Rectal smooth muscle tissue (tissue), 1 donor: ENCODE data around the gene KMT5B.

ENCODE experiments used
- H3K27ac ChIP-seq: one replicate; pipeline ENCODE4 v1.7.0; 2013; ENCODE audit warnings: low read depth, low read length, inconsistent platforms
- H3K27me3 ChIP-seq: one replicate; pipeline ENCODE4 v1.7.0; 2013; ENCODE audit warnings: low read length; ENCODE audit not compliant: control insufficient read depth, insufficient read depth
- H3K36me3 ChIP-seq: one replicate; pipeline ENCODE4 v1.7.0; 2013; ENCODE audit warnings: low read length; ENCODE audit not compliant: control insufficient read depth, insufficient read depth
- H3K4me1 ChIP-seq: one replicate; pipeline ENCODE4 v1.7.0; 2013; ENCODE audit warnings: low read length; ENCODE audit not compliant: control insufficient read depth, insufficient read depth
- H3K4me3 ChIP-seq: one replicate; pipeline ENCODE4 v1.7.0; 2013; ENCODE audit warnings: low read length
- H3K9ac ChIP-seq: one replicate; pipeline ENCODE4 v1.7.0; 2013; ENCODE audit warnings: low read length

KMT5B gene

GRCh38 chr11:68214173-68215086 is 1.3 kb upstream of the KMT5B start:
- Histone ChIP-seq H3K4me3 (peak overlapping the region; percentile 80), H3K36me3 (no peaks in the 10 kb centered on the region), H3K27ac (peak overlapping the region; percentile 97), H3K27me3 (no peaks in the 10 kb centered on the region), H3K9ac (peak overlapping the region; percentile 76), H3K4me1 (peaks cover 13% of the 10 kb centered on the region)

- Histone ChIP-seq H3K36me3 (no peaks in the 10 kb centered on the region), H3K9ac (peak overlapping the region; percentile 76), H3K27me3 (no peaks in the 10 kb centered on the region), H3K4me3 (peak overlapping the region; percentile 80), H3K4me1 (peaks cover 15% of the 10 kb centered on the region), H3K27ac (peak overlapping the region; percentile 97)
Observed at GRCh38 chr11:68213555-68214172, 568 bp upstream of the KMT5B start.

- H3K27ac ChIP-seq = peak overlapping the region; percentile 83
- no peak overlapping the region for H3K9ac ChIP-seq
- peak overlapping the region; percentile 68 for H3K4me3 ChIP-seq
- no peaks in the 10 kb centered on the region for H3K36me3 ChIP-seq
- no peaks in the 10 kb centered on the region for H3K27me3 ChIP-seq
- H3K4me1 ChIP-seq = peaks cover 15% of the 10 kb centered on the region
Observed at GRCh38 chr11:68212421-68213134, 518 bp downstream of the KMT5B start.

- peak overlapping the region; percentile 68 for H3K4me3 ChIP-seq
- no peak overlapping the region for H3K27ac ChIP-seq
- no peak overlapping the region for H3K9ac ChIP-seq
- no peaks in the 10 kb centered on the region for H3K27me3 ChIP-seq
- no peaks in the 10 kb centered on the region for H3K36me3 ChIP-seq
- peaks cover 16% of the 10 kb centered on the region for H3K4me1 ChIP-seq
Observed at GRCh38 chr11:68211546-68211945, 1.6 kb downstream of the KMT5B start.

- Histone ChIP-seq H3K27ac (no peak overlapping the region), H3K36me3 (no peaks in the 10 kb centered on the region), H3K9ac (no peak overlapping the region), H3K4me3 (no peak overlapping the region), H3K27me3 (no peaks in the 10 kb centered on the region), H3K4me1 (peaks cover 11% of the 10 kb centered on the region)
Observed at GRCh38 chr11:68206211-68206610, 6.9 kb downstream of the KMT5B start.

- Histone ChIP-seq H3K36me3 (no peaks in the 10 kb centered on the region), H3K4me3 (no peak overlapping the region), H3K27ac (no peak overlapping the region), H3K9ac (no peak overlapping the region), H3K27me3 (no peaks in the 10 kb centered on the region), H3K4me1 (peaks cover 6% of the 10 kb centered on the region)
Observed at GRCh38 chr11:68204402-68204801, 8.7 kb downstream of the KMT5B start.

- Histone ChIP-seq H3K27ac (no peak overlapping the region), H3K36me3 (no peaks in the 10 kb centered on the region), H3K27me3 (no peaks in the 10 kb centered on the region), H3K4me1 (peaks cover 4% of the 10 kb centered on the region), H3K9ac (no peak overlapping the region), H3K4me3 (no peak overlapping the region)
Observed at GRCh38 chr11:68202165-68202564, 10.9 kb downstream of the KMT5B start.

GRCh38 chr11:68201492-68201891 is 11.6 kb downstream of the KMT5B start:
- Histone ChIP-seq H3K27ac (no peak overlapping the region), H3K9ac (no peak overlapping the region), H3K4me3 (no peak overlapping the region), H3K36me3 (no peaks in the 10 kb centered on the region), H3K27me3 (no peaks in the 10 kb centered on the region), H3K4me1 (peaks cover 3% of the 10 kb centered on the region)

- Histone ChIP-seq H3K4me1 (no peaks in the 10 kb centered on the region), H3K9ac (no peak overlapping the region), H3K27ac (no peak overlapping the region)
Observed at GRCh38 chr11:68200639-68201038, 12.5 kb downstream of the KMT5B start.

GRCh38 chr11:68199295-68199987 is 13.7 kb downstream of the KMT5B start:
- Histone ChIP-seq H3K4me1 (no peaks in the 10 kb centered on the region), H3K4me3 (no peak overlapping the region), H3K27me3 (no peaks in the 10 kb centered on the region), H3K9ac (no peak overlapping the region), H3K36me3 (no peaks in the 10 kb centered on the region), H3K27ac (no peak overlapping the region)

More at GRCh38 chr11:68200639-68201038, 12.5 kb downstream of the KMT5B start:
- Histone ChIP-seq H3K27me3 (no peaks in the 10 kb centered on the region), H3K36me3 (no peaks in the 10 kb centered on the region), H3K4me3 (no peak overlapping the region)

- no peaks in the 10 kb centered on the region for H3K27me3 ChIP-seq
- no peak overlapping the region for H3K4me3 ChIP-seq
- H3K36me3 ChIP-seq = no peaks in the 10 kb centered on the region
- peak overlapping the region; percentile 6 for H3K9ac ChIP-seq
- no peak overlapping the region for H3K27ac ChIP-seq
- H3K4me1 ChIP-seq = peaks cover 6% of the 10 kb centered on the region
Observed at GRCh38 chr11:68196219-68196618, 16.9 kb downstream of the KMT5B start.
